ENCODE measurements around the gene SORL1. TPM values are rescaled to one million over a fixed set of nuclear protein-coding genes. Genes with fewer than 3 reads are reported as not detected.

The SORL1 gene
- total and polyA plus RNA-seq, 9 of the 15 experiments (the other 6 are each of a cell fraction or from before 2014, with no cell fraction given) = 0.01 to 0.66 TPM; not detected in 7

GRCh38 chr11:121435551-121436511 is 16.3 kb upstream of the SORL1 start:
- Histone ChIP-seq H3K9me3 (replicated peaks; ENCODE audit: control insufficient read depth, insufficient read depth, low read depth, low read length) (no peaks in the 10 kb centered on the region), H3K36me3 (ENCODE audit: control insufficient read depth, insufficient read depth, low read length) (no peaks in the 10 kb centered on the region), H3K79me2 (ENCODE audit: control insufficient read depth, insufficient read depth, low read length) (no peaks in the 10 kb centered on the region), H3K4me1 (replicated peaks in 1 of 2; ENCODE audit: control insufficient read depth in 2 of 2, insufficient read depth in 2 of 2, low read length in 2 of 2) (no peaks in the 10 kb centered on the region), H3K9me1 (ENCODE audit: control insufficient read depth, insufficient read depth, low read length) (no peaks in the 10 kb centered on the region), H3K4me3 (no peak overlapping the region), H3K27ac (ENCODE audit: extremely low read depth, low read depth, low read length) (no peak overlapping the region), H2AFZ (ENCODE audit: low read depth, low read length) (no peak overlapping the region), H3K9ac (ENCODE audit: insufficient read depth in 1 of 2, low read depth in 2 of 2, low read length in 2 of 2) (no peak overlapping the region), H3K4me2 (ENCODE audit: insufficient read depth, low read length) (no peak overlapping the region), H3K27me3 (ENCODE audit: control insufficient read depth in 2 of 2, insufficient read depth in 2 of 2, low read length in 2 of 2) (no peaks in the 10 kb centered on the region), H4K20me1 (replicated peaks; ENCODE audit: control insufficient read depth, insufficient read depth, low read length) (no peaks in the 10 kb centered on the region)
- no peak for ATAC-seq
- BruUV-seq (replicated peaks) = no TSS peak
- POLR2A ChIA-PET = interaction anchor here (0.7 kb wide), 1 partner anchor 21 kb away, joined by 4 read pairs; no protein-coding TSS in a partner anchor
- in situ Hi-C loops (cut with MboI) = no loop called here
- CTCF ChIA-PET (ENCODE audit: low intra/inter-chr PET ratio) = no interaction called here
- FAIRE-seq = no peak
- intact Hi-C loops (cut with micrococcal nuclease) = no loop called here
- 2% methylated on average over 3 of the region's 3 CpGs for WGBS (ENCODE audit: insufficient coverage, low coverage, missing lambda C conversion rate)
- DNase-seq (ENCODE audit: extremely low read depth in 1 of 4, low spot score in 3 of 4) = no peak
- TF ChIP-seq MTA3 (IDR thresholded peaks at IDR 0.05; ENCODE audit: borderline replicate concordance) (no peak), TCF3 (CRISPR knock-in tag; IDR thresholded peaks at IDR 0.05) (no peak), TCF7L2 (IDR thresholded peaks at IDR 0.05; ENCODE audit: low read depth, low read length) (no peak), CBX2 (IDR thresholded peaks at IDR 0.05; ENCODE audit: insufficient read depth, low read length, poor library complexity, severe bottlenecking) (no peak), ZNF232 (CRISPR knock-in tag; IDR thresholded peaks at IDR 0.05) (no peak), ZNF277 (CRISPR knock-in tag; IDR thresholded peaks at IDR 0.05; ENCODE audit: borderline replicate concordance) (no peak), POLR2H (tag; IDR thresholded peaks at IDR 0.05; ENCODE audit: low read depth) (no peak), TBP (optimal IDR thresholded peaks at IDR 0.05; ENCODE audit: low read depth, low read length) (no peak), HIVEP1 (CRISPR knock-in tag; IDR thresholded peaks at IDR 0.05) (no peak)
- TF ChIP-seq, protein P1, sequence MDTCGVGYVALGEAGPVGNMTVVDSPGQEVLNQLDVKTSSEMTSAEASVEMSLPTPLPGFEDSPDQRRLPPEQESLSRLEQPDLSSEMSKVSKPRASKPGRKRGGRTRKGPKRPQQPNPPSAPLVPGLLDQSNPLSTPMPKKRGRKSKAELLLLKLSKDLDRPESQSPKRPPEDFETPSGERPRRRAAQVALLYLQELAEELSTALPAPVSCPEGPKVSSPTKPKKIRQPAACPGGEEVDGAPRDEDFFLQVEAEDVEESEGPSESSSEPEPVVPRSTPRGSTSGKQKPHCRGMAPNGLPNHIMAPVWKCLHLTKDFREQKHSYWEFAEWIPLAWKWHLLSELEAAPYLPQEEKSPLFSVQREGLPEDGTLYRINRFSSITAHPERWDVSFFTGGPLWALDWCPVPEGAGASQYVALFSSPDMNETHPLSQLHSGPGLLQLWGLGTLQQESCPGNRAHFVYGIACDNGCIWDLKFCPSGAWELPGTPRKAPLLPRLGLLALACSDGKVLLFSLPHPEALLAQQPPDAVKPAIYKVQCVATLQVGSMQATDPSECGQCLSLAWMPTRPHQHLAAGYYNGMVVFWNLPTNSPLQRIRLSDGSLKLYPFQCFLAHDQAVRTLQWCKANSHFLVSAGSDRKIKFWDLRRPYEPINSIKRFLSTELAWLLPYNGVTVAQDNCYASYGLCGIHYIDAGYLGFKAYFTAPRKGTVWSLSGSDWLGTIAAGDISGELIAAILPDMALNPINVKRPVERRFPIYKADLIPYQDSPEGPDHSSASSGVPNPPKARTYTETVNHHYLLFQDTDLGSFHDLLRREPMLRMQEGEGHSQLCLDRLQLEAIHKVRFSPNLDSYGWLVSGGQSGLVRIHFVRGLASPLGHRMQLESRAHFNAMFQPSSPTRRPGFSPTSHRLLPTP (IDR thresholded peaks at IDR 0.05; ENCODE audit: borderline replicate concordance, extremely low read depth, insufficient read length) = no peak
- TF ChIP-seq, protein P2, sequence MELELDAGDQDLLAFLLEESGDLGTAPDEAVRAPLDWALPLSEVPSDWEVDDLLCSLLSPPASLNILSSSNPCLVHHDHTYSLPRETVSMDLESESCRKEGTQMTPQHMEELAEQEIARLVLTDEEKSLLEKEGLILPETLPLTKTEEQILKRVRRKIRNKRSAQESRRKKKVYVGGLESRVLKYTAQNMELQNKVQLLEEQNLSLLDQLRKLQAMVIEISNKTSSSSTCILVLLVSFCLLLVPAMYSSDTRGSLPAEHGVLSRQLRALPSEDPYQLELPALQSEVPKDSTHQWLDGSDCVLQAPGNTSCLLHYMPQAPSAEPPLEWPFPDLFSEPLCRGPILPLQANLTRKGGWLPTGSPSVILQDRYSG (tag; conservative IDR thresholded peaks at IDR 0.05; ENCODE audit: low read depth) = no peak
- TF ChIP-seq, protein P3, sequence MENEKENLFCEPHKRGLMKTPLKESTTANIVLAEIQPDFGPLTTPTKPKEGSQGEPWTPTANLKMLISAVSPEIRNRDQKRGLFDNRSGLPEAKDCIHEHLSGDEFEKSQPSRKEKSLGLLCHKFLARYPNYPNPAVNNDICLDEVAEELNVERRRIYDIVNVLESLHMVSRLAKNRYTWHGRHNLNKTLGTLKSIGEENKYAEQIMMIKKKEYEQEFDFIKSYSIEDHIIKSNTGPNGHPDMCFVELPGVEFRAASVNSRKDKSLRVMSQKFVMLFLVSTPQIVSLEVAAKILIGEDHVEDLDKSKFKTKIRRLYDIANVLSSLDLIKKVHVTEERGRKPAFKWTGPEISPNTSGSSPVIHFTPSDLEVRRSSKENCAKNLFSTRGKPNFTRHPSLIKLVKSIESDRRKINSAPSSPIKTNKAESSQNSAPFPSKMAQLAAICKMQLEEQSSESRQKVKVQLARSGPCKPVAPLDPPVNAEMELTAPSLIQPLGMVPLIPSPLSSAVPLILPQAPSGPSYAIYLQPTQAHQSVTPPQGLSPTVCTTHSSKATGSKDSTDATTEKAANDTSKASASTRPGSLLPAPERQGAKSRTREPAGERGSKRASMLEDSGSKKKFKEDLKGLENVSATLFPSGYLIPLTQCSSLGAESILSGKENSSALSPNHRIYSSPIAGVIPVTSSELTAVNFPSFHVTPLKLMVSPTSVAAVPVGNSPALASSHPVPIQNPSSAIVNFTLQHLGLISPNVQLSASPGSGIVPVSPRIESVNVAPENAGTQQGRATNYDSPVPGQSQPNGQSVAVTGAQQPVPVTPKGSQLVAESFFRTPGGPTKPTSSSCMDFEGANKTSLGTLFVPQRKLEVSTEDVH (IDR thresholded peaks at IDR 0.05; ENCODE audit: low read depth, partially characterized antibody) = no peak
